GM12892 (cell line): ENCODE data around the gene KIFAP3.

Experiments used
- POLR2A ChIP-seq: IDR thresholded peaks from 2 replicates; pipeline ENCODE4 v1.6.1; 2011; ENCODE audit warnings: low read depth, low read length, control low read depth
- POLR2AphosphoS5 ChIP-seq: IDR thresholded peaks from 2 replicates; pipeline ENCODE4 v1.6.1; 2011; ENCODE audit warnings: low read depth, low read length, control low read depth
- TAF1 ChIP-seq: IDR thresholded peaks from 2 replicates; pipeline ENCODE4 v1.6.1; 2011; ENCODE audit warnings: low read depth, mild to moderate bottlenecking, control low read depth, low read length, borderline replicate concordance

GRCh38 chr1:169899519-169900217 lies 174.8 kb downstream of the KIFAP3 start:
- TF ChIP-seq POLR2AphosphoS5 (no peak), TAF1 (no peak), POLR2A (no peak)
